GM21423 (cell line): ENCODE measurements around the gene DBF4.
"Not testable (repeated sequence)": the region's sequence is repeated elsewhere in the genome, so short reads cannot be mapped to it uniquely, and the experiment has no call there.

ENCODE experiments used
- ATAC-seq: cut with Tn5 transposase; IDR thresholded peaks from one replicate; pipeline ENCODE4 v1.9.1; 2021; ENCODE audit warnings: mild to moderate bottlenecking, moderate library complexity; ENCODE audit not compliant: unreplicated experiment

DBF4 gene

DNA sequence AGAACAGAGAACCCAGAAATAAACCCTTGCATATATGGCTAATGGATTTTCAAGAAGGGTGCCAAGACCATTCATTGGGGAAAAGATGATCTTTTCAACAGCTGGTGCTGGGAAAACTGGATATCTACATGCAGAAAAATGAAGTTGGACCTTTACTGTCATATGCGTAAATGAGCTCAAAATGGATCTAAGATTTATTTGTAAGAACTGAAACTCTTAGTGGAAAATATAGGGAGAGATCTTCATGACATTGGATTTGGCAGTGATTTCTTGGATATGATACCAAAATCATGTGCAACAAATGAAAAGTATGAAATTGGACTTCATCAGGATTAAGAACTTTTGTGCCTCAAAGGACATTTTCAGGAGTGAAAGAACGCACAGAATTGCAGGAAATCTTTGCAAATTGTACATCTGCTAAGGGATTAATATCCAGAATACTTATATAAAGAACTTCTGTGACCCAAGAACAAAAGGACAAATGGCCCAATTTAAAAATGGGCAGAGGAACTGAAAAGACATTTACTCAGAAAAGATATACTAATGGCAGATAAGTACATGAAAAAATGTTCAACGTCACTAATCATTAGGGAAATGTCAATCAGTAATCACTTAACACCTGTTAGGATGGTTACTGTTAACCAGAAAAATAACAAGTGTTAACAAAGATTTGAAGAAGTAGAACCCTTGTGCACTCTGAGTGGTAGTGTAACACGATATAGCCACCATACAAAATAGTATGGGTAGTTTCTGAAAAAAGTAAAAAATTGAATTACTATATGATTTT lies 6.1 kb downstream of the DBF4 start:
- ATAC-seq = no peak

DNA sequence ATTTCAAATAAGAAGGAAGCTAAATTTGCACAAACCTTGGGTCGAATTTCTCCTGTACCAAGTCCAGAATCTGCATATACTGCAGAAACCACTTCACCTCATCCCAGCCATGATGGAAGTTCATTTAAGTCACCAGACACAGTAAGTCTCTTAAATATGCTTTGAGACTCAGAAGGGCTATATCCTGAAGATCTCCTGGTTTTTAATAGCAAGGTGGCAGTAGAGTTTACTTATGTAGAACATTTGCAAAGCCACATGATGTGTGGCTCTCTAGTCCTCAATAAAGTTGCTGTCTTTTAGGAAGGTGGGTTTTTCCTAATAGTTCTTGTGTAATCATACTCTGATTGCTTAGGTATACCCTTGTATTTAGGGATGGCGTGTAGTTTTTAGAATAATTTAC lies 8.7 kb downstream of the DBF4 start:
- ATAC-seq = no peak

DNA sequence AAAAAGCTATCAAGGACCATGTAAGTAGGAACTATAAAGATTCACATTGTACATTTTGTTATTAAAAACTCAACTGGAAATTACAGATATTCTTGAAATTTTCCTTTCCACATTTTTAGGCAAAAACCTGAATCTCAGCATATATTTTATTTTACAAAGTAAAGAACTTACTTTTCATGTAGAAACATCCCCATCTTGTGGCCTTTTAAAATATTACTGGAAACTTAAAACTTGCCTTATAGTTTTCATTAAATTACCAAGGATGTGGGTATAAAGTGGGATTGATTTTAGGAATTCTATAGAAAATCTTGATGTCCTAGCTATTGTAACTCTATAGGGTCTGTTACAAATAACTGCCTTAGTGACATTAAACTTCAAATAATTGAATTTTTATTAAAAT lies 10.6 kb downstream of the DBF4 start:
- ATAC-seq = no peak

DNA sequence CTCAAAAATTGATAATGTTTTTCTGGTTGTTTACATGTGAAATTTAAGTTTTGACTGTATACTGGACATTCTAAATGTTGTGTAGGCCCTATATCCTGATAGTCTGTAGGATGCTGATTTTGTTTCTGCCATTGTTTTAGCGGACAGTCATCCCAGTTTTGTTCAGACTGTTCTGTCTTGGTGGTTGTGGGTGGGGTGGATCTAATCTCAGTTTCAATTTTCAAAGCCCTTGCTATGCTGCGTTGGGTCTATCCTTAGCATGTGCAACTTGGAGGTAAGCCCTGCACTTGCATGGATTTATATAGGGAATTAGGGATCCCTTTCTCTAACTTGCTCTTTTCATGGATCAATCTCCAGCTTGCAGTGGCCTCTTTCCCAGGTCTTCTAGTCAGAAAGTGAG lies 19.1 kb downstream of the DBF4 start:
- ATAC-seq = no peak

DNA sequence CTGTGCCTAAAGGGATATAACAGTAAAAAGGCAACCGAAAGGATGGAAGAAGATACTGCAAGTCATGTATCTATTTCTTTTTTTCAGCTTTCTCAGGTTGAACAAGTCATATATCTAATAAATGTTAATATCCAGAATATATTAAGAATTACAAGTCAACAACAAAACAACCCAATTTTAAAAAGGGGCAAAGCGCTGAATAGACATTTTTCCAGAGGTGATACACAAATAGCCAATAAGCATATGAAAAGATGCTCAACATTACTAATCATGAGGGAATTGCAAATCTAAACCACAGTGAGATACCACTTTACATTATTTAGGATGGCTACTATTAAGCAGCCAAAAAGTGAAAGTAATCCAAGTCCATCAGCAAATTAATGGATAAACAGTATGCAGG lies 23.0 kb downstream of the DBF4 start:
- no peak for ATAC-seq

DNA sequence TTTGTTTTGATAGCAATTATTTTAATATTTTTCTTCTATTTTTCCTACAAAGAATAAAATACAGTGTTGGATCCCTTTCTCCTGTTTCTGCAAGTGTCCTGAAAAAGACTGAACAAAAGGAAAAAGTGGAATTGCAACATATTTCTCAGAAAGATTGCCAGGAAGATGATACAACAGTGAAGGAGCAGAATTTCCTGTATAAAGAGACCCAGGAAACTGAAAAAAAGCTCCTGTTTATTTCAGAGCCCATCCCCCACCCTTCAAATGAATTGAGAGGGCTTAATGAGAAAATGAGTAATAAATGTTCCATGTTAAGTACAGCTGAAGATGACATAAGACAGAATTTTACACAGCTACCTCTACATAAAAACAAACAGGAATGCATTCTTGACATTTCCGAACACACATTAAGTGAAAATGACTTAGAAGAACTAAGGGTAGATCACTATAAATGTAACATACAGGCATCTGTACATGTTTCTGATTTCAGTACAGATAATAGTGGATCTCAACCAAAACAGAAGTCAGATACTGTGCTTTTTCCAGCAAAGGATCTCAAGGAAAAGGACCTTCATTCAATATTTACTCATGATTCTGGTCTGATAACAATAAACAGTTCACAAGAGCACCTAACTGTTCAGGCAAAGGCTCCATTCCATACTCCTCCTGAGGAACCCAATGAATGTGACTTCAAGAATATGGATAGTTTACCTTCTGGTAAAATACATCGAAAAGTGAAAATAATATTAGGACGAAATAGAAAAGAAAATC lies 31.0 kb downstream of the DBF4 start:
- not testable (repeated sequence) for ATAC-seq

DNA sequence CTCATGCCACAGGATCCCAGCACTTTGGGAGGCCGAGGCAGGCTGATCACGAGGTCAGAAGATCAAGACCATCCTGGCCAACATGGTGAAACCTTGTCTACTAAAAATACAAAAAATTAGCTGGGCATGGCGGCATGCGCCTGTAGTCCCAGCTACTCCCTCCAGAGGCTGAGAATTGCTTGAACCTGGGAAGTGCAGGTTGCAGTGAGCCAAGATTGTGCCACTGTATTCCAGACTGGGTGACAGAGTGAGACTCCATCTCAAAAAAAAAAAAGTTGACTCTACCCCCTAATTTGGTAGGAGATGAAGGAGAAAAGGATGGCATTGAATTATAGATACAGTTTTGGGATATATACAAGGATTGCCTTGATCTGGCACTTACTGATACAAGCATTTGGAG lies 32.5 kb downstream of the DBF4 start:
- ATAC-seq = not testable (repeated sequence)

DNA sequence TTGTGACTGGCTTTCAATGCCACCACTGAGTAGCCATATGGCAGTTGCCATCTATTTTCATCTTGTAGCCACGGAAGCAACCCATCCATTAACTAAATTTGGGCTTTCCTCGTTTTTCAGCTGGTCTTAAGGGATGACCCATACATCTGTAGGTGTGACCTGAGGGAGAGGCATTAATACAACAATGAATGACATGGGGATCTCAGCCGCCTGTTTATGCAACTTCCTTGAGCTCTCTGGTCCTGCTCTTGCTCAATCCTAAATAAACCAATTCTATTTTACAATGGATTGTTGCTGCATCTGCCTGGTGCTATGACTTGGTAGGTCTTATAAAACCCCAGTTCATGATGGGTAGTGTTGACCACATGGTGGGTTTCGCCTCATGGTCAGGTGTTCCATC lies 35.8 kb downstream of the DBF4 start:
- ATAC-seq = no peak

DNA sequence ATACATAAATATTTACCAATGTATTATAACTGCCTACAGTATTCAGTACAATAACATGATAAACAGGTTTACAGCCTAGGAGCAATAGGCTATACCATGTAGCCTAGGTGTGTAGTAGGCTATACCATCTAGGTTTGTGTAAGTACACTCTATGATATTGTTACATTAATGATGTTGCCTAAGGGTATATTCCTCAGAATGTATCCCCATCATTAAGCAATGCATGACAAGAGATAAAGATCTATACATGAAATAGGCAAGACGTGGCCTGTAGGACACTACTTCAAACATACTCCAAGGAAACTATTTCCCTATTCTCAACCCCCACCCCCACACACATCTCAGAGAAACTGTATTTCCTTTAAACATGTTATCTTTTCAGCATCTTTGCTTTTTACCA lies 42.4 kb downstream of the DBF4 start:
- no peak for ATAC-seq

DNA sequence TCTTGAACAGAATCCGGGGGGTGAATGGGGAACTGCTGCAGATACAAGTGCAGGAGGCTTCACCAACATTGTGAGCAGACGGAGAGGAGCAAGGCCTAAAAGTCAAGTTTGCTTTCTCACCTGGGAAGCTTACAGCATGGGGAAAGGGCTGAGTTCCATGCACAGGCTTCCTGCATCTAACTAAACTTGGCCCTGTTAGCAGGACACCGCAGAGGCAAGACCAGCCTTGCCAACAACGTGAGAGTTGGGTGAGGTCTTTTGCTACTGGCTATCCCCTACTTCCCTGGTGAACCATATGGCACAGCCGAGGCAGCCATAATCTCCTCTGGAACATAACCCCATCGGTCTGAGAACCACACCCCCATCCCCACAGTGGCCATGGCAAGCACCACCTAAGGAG lies 43.6 kb downstream of the DBF4 start:
- no peak for ATAC-seq

DNA sequence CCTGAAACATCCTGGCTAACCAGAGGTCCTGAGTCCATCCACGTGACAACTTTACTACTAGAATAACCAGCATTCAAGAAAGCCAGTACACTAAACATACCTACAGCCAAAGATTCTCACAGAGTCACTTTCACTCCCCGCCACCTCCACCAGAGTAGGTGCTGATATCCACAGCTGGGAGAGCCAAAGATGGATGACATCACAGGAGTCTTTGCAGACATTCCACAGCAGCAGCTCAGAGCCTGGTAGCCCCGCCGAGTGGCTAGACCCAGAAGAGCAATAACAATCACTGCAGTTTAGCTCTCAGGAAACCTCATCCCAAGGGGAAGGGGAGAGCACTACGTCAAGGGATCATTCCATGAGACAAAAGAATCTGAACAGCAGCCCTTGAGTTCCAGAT lies 44.3 kb downstream of the DBF4 start:
- ATAC-seq = no peak

DNA sequence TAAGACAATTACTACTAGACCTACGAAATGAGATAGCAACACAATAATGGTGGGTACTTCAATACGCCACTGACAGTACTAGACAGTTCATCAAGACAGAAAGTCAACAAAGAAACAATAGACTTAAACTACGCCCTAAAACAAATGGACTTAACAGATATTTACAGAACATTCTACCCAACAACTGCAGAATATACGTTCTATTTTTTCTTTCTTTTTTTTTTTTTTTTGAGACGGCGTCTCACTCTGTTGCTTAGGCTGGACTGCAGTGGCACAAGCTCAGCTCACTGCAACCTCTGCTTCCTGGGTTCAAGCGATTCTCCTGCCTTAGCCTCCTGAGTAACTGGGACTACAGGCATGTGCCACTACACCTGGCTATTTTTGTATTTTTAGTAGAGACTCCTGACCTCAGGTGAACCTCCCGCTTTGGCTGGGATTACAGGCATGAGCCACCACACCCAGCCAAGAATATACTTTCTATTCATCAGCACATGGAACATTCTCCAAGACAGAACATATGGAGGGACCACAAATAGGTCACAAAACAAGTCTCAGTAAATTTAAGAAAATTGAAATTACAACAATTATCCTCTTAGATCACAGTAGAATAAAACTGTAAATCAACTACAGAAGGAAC lies 46.6 kb downstream of the DBF4 start:
- not testable (repeated sequence) for ATAC-seq

DNA sequence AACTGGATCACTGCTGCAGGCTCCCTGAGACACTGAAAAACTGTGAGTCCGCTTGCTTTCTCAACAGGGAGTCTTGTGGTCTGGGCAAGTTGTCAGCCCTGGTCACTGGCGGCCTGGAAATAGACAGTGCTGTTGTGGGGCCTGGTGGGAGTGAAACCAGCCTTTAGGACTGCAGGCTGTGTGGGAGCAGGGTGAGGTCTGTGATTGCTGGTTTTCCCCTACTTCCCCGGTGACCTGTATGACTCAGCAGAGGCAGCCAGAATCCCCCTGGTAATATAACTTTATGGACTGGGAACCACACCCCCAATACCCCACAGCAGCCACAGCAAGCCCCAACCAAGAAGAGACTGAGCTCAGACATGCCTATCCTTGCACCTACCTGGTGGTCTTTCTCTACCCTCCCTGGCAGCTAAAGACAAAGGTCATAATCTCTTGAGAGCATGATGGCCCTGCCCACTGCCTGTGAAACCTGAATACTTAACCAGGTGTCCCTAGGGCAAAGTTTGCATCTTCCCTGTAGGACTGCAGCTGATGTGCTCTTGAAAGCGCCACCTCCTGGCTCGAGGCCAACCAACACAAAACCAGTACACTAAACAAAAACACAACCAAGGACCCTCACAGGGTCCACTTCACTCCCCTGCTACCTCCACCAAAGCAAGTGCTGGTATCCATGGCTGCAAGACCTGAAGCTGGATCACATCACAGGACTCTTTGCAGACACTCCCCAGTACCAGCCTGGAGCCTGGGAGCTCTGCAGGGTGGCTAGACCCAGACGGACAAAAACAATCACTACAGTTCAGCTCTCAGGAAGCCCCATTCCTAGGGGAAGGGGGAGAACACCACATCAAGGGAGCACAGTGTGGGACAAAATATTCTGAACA lies 50.5 kb downstream of the DBF4 start:
- ATAC-seq = peak; percentile 96

DNA sequence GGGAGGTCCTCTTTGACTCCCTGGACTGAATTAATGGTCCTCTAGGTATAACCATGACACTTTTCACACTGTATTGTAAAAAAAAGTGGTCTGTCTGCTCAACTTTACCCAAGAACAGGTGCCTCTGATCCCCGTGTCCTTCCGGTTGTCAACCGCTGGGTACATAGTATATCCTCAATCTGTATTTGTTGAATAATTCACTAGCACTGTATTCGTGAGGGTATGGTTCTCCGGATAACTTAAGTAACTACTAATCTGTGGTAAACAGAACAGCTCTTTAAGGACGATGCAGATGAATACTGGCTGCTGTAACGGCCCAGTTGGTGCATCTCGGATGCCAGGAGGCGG lies 57.3 kb downstream of the DBF4 start:
- ATAC-seq = peak; percentile 23

DNA sequence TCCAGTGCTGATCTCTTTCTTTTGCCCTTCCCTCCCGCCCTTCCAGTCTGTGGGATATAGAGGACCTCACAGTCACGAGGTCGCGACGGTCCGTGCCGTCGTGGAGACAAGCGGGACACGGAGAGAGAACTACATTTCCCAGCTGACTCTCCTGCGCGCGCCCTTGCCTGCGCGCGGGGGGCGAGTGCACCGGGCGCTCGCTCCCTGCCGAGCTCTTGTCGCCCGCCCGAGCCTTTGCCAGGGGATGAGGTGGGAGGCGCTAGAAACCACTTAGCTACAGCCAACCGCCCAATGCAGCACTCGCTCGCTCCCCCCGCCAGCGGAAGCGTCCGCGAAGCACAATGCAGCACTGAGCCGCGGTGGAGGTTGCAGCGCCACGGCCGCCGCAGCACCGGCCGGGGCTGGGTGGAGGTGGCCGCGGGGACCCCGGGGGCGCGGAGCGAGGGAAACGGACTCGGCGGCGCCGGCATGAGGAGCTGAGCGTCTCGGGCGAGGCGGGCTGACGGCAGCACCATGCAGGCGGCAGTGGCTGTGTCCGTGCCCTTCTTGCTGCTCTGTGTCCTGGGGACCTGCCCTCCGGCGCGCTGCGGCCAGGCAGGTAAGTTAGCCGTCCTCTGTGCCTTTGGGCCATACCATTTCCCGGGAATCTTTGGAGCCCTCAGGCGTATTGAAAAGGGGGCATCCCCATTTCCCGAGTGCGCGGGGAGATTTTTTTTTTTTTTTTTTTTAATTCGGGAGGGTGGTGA lies 57.8 kb downstream of the DBF4 start, which contains the start of gene ADAM22:
ADAM22 (plus strand) TSS at position 299 of the 746 bp plus-strand sequence; CDS start at position 514, 215 bp downstream.
- peak; percentile 97 for ATAC-seq

DNA sequence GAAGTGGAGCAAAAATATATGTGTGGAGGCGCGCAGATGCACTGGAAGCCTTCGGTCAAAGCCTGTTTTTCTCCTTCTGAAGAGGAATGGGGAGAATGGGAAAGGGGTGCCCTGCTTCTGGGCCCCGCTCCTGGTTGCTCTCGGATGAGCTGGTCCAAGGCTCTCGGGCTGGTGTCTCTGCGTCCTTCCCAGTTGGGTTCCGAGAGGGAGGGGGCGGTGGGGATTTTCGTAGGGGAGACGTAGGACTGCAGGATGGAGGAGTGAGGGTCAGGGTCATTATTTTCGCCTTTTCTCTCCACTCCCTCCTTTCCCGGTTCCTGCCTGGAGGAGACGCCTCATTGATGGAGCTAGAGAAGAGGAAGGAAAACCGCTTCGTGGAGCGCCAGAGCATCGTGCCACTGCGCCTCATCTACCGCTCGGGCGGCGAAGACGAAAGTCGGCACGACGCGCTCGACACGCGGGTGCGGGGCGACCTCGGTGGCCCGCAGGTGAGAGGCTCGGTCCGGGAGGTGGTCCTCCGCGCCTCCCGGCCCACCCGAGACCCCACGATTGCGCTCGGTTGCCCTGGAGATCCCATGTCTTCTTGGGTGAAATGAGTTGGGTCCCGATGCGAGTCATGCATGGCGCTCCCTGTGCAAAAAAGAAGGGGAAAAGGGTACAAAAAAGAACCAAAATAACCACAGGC lies 58.5 kb downstream of the DBF4 start:
- ATAC-seq = no peak

DNA sequence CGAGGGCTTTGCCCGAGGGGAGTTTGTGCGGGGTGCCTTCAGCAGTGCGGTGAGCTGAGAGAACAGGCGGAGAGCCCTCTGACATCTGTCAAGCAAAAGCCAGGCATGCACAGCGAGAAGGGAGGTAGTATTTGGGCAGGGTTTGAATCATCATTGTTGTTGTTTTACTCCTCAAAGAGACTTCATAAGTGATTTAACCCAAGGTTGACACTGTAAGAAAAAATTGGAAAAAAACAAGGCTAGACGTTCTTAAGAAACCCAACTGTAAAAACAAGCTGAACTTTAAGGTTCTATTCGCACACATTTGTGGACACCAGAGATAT lies 59.1 kb downstream of the DBF4 start:
- no peak for ATAC-seq

DNA sequence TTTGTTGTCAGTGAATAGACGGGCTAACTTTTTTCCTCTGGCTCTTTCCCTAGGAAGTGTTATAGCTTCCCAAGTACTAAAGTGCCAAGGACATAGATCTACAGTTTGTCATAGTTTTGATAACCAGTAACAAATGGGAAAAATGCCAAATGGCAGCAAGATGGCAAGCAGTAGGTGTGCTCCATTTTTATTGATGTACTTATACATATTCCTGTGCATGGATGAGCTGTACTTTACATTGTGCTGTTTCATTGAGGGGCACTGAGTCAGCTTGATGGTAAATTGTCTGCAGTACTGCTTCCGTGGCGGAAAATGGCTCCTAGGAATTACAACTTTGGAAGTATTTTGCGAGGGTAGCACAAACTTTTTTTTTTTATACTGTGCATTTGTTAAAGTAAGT lies 64.8 kb downstream of the DBF4 start:
- no peak for ATAC-seq

DNA sequence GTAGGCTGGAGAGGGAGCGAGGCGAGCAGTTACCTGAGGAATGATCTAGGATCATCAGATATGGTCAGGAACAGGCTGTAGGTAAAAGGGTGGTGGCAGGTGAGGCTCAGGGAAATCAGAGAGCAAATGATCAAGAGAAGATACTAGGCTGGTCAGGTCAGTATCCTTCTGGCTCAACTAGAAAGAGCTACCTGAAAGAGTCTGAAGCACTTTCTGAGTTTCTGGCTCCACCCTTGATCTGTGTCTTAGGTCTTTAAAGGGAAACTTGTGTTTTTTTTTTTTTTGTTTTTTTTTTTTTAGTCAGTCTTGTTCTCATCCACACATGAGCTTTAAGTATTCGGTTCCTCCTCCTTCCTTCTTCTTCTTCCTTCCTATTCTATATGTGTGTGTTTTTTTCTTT lies 68.3 kb downstream of the DBF4 start:
- no peak for ATAC-seq

DNA sequence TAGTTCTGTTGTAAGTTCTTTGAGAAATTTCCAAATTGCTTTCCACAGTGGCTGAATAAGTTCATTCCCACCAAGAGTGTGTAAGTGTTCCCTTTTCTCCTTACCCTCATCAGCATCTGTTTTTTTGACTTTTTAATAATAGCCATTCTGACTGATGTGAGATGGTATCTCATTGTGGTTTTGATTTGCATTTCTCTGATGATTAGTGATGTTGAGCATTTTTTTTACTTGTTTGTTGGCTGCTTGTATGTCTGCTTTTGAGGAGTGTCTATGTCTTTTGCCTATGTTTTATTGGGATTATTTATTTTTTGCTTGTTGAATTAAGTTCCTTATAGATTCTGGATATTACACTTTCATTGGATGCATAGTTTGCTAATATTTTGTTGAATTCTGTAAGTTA lies 69.6 kb downstream of the DBF4 start:
- not testable (repeated sequence) for ATAC-seq
